Neural progenitor cell (in vitro differentiated cells): ENCODE measurements around the gene ABCD3.
"Not testable (repeated sequence)": the region's sequence is repeated elsewhere in the genome, so short reads cannot be mapped to it uniquely, and the experiment has no call there.

Experiments used
- CTCF ChIP-seq: fragments of 200-600 bp; sonication (generic); IDR thresholded peaks from 2 replicates; pipeline ENCODE4 v1.5.1; 2017; ENCODE audit warnings: antibody characterized with exemption, mild to moderate bottlenecking
- EZH2 ChIP-seq: fragments of 200-600 bp; sonication (generic); IDR thresholded peaks from 2 replicates; pipeline ENCODE4 v1.6.1; 2017; ENCODE audit warnings: antibody characterized with exemption, mild to moderate bottlenecking, moderate library complexity

GRCh38 chr1:94373311-94373710 is 44.9 kb upstream of the ABCD3 start:
- not testable (repeated sequence) for TF ChIP-seq EZH2, CTCF
